GM15510 (cell line): ENCODE data around the gene FTL.

Source experiments
- POLR2A ChIP-seq: IDR thresholded peaks from 3 replicates; pipeline ENCODE4 v1.6.1; 2011; ENCODE audit warnings: borderline replicate concordance; ENCODE audit not compliant: insufficient read length; ENCODE audit errors: extremely low read depth

The FTL gene

DNA sequence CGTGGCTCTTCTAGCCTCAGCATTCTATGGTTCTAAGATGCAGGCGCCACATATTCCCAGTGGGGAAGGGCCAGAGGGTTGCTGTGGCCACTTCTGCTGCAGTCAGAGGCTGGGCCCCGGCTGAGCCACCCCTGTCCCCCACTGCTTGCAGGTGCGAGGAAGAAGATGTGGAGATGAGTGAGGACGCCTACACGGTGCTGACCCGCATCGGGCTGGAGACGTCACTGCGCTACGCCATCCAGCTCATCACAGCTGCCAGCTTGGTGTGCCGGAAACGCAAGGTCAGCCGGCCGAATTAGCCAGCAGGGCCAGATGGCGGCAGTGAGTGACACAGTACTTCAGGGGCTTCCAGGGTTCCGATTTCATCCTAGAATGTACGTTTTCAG lies 49.8 kb downstream of the FTL start:
- TF ChIP-seq POLR2A = no peak

DNA sequence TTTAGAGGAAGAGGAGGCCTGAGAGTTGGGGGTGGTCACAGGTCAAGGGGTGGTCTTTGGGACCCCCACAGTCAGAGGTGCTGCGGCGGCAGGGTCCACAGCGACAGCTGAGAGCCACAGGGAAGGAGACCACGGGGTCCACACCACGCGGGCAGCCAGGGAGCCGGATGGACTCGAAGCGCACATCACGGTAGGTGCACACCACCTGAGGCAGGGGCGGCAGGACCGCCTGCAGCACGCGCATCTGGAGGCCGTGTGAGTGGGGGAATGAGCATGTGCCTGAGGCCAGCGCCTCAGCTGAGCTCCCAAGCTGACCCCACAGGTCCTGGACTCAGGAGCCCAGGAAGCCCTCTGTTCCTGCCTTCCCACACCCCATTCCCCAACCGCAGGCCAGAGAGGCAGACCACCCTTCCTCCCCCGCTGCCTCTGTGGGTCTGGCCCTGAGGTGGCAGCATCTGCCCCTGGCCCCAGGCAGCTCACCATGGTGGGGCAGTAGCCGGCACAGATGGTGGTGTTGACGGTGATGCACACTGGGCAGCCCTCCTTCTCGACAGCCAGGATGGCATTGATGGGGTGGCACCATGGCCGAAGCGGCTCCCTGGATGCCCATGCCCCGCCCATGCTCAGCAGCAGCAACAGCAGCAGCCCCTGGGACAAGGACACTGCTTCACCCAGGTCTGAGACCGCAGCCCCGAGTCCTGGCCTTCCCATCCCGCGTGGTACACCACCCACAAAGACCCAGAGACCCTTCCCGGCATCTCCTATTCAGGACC lies 51.1 kb downstream of the FTL start:
- TF ChIP-seq POLR2A = no peak
